Measurements from ENCODE around the gene WDR64. TPM values are rescaled to one million over a fixed set of nuclear protein-coding genes. Genes with fewer than 3 reads are reported as not detected.

The WDR64 gene
- total RNA-seq, 1 experiment from 2014 or later, result not detected

- CTCF ChIA-PET, result no interaction called here
Observed at GRCh38 chr1:241648159-241648558, 3.9 kb upstream of the WDR64 start.

DNA sequence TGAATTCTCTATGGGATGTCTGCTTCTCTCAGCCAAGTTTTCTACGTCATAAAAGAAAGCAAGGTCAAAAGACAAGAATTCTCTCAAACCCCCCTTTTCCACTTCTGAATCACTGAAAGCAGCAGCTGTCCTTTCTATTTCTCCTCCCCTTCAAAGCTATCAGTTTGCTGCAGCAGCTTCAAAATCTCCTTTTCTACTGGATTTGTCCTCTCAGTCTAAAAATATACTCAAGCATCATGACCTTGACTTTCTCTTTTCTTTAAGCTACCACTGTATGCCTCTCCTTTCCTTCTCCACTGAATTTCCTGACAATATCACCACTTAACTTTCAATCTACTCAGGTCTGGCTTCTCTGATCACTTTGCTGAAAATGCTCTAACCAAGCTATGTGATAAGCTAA is 1.9 kb downstream of the WDR64 start:
- POLR2A ChIA-PET (ENCODE audit: unreplicated experiment), result no interaction called here

More at GRCh38 chr1:241648159-241648558, 3.9 kb upstream of the WDR64 start:
- no peaks in the 10 kb centered on the region for H3F3A ChIP-seq (ENCODE audit: low read length, unreplicated experiment)
- no peaks in the 10 kb centered on the region for H3K9me3 ChIP-seq (ENCODE audit: low read length)
- H3K4me1 ChIP-seq (ENCODE audit: insufficient read depth, low read length), result peaks cover 3% of the 10 kb centered on the region; the same call in 1 of the 2 replicates
- intact Hi-C loops (cut with micrococcal nuclease), result no loop called here
- H3K79me2 ChIP-seq (ENCODE audit: low read length), result no peaks in the 10 kb centered on the region
- H4K20me1 ChIP-seq (ENCODE audit: low read length), result no peaks in the 10 kb centered on the region
- no TSS peak for BruUV-seq (replicated peaks)
- H3K9ac ChIP-seq (ENCODE audit: low read length), result no peak overlapping the region
- no peak overlapping the region for H3K27ac ChIP-seq (ENCODE audit: low read length)
- no peak overlapping the region for H3K4me3 ChIP-seq (ENCODE audit: low read length)
- DNase-seq, result no peak
- H3K36me3 ChIP-seq (ENCODE audit: low read depth, low read length), result no peaks in the 10 kb centered on the region
- H3K4me2 ChIP-seq (ENCODE audit: low read length), result no peak overlapping the region
- peak; percentile 61 for ATAC-seq
- no peaks in the 10 kb centered on the region for H3K27me3 ChIP-seq (ENCODE audit: low read length)
- H2AFZ ChIP-seq (ENCODE audit: low read length), result peak overlapping the region; percentile 1; the same call in 1 of the 2 replicates
- H3K9me2 ChIP-seq (replicated peaks; ENCODE audit: low read length), result no peaks in the 10 kb centered on the region
- TF ChIP-seq EZH2phosphoT487 (IDR thresholded peaks at IDR 0.05; ENCODE audit: borderline replicate concordance, low read length) (no peak), CTCF (conservative IDR thresholded peaks at IDR 0.05; ENCODE audit: low read depth, low read length) (no peak), EZH2 (IDR thresholded peaks at IDR 0.05; ENCODE audit: low read length, unreplicated experiment) (no peak)
- POLR2A ChIA-PET (ENCODE audit: unreplicated experiment), result no interaction called here

More for the DNA sequence above, 1.9 kb downstream of the WDR64 start:
- CTCF ChIA-PET, result interaction anchor here (0.6 kb wide), 1 partner anchor 49 kb away, joined by 3 read pairs; no protein-coding TSS in a partner anchor
- Histone ChIP-seq H2AFZ (ENCODE audit: low read length) (no peak overlapping the region), H3K4me1 (ENCODE audit: insufficient read depth, low read length) (peaks cover 36% of the 10 kb centered on the region), H3K9me3 (ENCODE audit: low read length) (no peaks in the 10 kb centered on the region), H3K27me3 (ENCODE audit: low read length) (no peaks in the 10 kb centered on the region), H3K27ac (ENCODE audit: low read length) (peak overlapping the region; percentile 48), H3F3A (ENCODE audit: low read length, unreplicated experiment) (no peaks in the 10 kb centered on the region), H3K9me2 (replicated peaks; ENCODE audit: low read length) (no peaks in the 10 kb centered on the region), H3K4me3 (ENCODE audit: low read length) (no peak overlapping the region), H3K4me2 (ENCODE audit: low read length) (peak overlapping the region; percentile 23; the same call in 1 of the 2 replicates), H3K36me3 (ENCODE audit: low read depth, low read length) (no peaks in the 10 kb centered on the region), H3K9ac (ENCODE audit: low read length) (no peak overlapping the region; the same call in 1 of the 2 replicates), H4K20me1 (ENCODE audit: low read length) (no peaks in the 10 kb centered on the region), H3K79me2 (ENCODE audit: low read length) (no peaks in the 10 kb centered on the region)
- TF ChIP-seq CTCF (conservative IDR thresholded peaks at IDR 0.05; ENCODE audit: low read depth, low read length) (no peak), EZH2 (IDR thresholded peaks at IDR 0.05; ENCODE audit: low read length, unreplicated experiment) (no peak), EZH2phosphoT487 (IDR thresholded peaks at IDR 0.05; ENCODE audit: borderline replicate concordance, low read length) (no peak)
- intact Hi-C loops (cut with micrococcal nuclease), result no loop called here
- ATAC-seq (no peak; the same call in 1 of the 2 replicates), DNase-seq (no peak)
- BruUV-seq (replicated peaks), result no TSS peak
